NCI-H187 treated with DMSO at 0.1 percent for 48 hours (cell line): ENCODE measurements around the gene EIF4G3.

ENCODE experiments used
- DNase-seq: peaks from one replicate; lab custom pipeline; 2025; lab: John Stamatoyannopoulos, UW

EIF4G3 gene

DNA sequence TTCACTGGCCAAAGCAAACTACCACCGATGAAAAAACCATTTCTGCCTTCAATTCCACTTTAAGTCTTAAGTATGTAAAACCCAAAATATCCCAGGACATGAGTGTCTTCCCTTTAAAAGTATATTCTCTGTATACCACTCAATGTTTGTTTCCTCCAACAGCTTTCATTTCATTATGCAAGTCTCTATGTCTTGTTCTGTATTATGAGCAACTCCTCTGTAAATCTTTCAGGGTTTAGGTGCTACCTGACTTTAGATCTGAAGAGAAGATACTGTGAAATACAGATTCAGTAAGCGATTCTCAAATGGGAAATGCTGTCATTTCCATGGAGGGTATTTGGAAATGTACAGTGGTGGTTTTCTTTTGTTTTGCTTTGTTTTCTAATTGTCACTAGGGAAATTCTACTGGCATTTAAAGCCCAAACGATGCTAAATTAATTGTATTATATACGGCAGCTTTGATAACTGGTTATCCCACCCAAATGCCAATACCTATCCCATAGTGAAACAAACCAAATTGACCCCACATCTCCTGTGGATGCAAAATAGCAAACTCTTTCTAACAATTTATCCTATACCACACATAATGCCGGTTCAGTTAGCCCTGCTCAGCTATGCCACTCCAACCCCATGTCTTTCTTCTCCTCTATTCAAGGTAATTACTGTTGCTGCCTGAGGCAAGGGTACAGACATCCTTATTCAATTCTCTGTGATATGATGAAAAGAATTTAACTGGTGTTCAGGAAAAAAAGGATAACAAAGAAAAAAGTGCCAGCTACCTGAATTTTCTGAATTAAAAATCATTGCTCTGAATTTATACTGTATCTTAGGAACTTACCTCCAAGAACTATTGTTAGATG is 182.8 kb downstream of the EIF4G3 start:
- DNase-seq: no peak

DNA sequence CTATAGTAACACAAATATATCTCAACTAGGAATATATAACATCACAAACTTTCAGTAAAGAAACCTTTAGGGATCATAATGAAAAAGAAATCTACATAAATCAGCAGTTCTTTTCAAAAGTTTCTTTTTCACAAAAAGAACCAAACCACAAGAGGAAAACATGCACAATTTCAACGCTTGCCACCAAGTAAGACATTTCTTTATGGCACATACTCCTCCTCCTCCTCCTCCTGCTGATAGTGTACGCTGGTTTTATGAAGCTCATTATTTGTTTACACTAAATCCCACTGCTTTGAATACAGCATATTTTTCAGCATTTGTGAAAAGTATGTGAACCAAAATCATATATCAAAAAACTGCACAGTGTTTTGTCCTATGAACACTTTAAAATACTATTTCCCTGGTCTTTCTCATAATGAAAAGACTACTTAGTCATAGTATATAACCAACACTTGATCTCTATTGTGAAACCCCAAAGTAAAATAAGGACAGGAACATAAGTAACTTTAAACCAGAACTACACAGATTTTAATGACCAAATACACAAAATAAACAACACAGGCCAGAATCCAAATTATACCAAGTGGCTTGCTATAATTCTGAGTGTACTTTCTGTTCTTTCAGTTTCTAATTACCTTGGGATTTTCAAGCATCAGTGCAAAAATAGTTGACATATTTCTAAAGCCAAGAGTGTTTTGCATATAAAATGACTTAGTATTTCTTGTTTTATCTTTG is 184.2 kb downstream of the EIF4G3 start:
- DNase-seq: no peak

DNA sequence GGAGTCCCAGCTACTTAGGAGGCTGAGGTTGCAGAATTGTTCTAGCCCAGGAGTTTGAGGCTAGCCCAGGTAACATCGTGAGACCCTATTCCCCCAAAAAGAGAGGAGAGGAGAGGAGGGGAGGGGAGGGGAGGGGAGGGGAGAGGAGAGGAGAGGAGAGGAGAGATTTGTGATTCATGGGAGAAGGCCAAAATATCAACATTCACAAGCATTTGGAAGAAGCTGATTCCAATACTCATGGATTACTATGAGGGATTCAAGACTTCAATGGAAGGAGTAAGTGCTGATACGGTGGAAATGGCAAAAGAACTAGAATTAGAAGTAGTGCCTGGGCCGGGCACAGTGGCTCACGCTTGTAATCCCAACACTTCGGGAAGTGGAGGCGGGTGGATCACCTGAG is 187.8 kb downstream of the EIF4G3 start:
- DNase-seq: no peak

DNA sequence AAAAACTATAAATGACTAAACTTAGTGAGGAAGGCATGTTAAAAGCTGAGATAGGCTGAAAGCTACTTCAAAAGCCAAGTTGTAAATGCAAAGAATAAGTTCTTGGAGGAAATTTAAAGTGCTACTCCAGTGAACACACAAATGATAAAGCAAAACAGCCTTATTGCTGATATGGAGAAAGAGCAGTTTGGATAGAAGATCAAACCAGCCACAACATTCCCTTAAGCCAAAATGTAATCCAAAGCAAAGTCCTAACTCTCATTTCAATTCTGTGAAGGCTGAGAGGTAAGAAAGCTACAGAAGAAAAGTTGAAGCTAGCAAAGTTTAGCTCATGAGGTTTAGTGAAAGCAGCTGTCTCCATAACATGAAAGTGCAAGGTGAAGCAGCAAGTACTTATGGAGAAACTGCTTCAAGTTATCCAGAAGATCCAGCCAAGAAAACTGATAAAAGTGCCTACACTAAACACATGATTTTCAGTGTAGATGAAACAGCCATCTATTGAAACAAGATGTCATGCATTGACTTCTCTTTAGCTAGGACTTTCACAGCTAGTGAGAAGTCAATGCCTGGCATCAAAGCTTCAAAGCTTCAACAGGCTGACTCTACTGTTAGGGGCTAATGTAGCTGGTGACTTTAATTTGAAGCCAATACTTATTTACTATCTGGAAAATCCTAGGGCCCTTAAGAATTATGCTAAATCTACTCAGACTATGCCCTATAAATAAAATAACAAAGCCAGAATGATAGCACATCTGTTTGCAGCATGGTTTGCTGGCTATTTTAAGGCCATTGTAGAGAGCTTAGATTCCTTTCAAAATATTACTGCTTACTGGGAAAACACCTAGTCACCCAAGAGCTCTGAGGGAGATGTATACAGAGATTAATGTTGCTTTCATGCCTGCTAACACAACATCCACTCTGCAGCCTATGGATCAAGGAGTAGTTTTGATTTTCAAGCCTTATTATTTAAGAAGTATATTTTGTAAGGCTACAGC is 188.6 kb downstream of the EIF4G3 start:
- no peak for DNase-seq

DNA sequence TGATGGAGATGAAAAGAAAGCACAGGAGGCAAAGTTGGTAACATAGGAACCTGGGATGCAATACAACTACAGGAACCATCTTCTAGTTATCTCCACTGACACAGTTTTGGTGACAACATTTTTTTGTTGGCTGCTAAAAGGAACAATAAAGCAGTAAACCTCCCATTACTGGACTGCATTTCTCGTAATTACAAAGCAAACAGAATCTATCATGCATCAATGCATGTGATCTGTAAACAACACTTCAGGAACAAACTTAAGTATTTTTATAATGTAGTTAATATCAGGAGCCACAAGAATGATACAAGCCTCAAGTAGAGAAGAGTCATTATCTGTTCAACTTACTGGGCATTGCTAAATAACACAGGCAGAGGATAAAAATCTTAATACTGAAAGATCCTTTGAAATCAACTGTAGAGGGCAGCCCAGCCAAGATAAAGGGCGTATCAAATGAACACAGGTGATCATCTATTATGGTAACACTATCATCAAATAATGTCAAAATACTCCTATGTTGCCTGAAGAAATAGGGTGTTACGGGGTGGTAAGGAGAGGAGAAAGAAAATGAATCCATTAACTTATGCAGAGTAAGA is 193.3 kb downstream of the EIF4G3 start:
- no peak for DNase-seq

DNA sequence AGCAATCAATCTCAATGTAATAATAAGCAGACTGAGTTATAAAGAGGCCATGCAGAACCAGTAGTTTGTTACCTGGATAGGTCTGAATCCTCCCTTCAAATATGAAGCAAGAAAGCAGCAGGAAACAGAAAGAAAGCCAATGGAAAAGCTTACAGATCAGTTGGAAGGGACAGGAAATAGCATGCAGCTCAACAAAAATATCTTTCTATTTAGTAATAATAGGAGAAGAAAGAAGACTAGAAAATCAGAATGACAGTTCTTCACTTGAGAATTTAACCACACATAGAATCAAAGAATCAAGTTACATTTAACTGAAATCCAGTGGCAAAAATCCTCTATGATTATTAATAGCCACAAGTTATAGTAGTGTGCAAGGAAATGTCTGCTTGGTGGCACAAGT is 194.4 kb downstream of the EIF4G3 start:
- DNase-seq: no peak

DNA sequence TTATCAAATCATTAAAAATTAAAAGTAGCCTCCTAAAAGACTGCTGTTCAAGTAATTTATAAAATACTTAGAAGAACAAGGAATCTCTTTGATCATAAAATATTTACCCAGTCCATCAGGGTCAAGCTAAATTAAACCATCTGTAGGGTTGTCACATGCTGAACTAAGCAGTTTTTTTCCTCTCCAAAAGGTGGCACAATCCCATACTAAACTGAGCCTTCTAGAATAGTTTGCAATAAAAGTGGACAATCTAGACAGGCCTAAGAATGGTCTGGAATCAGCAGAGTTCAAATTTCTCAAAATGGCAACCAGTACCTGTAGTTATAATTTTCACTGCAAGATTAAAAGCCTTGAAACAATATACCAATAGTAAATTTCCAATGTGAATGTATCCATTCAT is 194.8 kb downstream of the EIF4G3 start:
- DNase-seq: no peak

DNA sequence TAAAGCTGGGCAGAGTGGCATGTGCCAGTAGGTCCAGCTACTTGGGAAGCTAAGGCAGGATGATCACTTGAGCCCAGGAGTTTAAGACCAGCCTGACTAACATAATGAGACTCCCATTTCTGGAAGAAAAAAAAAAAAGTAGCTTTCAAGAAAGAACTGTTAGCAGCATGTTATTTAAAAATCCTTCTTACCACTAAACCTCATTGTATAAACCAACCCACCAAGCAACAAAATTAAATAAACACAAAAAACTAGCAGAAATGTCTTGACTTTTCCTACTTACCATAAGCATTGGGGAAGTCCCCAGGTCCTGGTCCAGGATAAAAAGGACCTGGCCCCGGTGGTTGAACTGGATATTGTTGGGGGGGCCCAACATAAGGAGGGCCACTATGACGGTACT is 196.6 kb downstream of the EIF4G3 start:
- no peak for DNase-seq

DNA sequence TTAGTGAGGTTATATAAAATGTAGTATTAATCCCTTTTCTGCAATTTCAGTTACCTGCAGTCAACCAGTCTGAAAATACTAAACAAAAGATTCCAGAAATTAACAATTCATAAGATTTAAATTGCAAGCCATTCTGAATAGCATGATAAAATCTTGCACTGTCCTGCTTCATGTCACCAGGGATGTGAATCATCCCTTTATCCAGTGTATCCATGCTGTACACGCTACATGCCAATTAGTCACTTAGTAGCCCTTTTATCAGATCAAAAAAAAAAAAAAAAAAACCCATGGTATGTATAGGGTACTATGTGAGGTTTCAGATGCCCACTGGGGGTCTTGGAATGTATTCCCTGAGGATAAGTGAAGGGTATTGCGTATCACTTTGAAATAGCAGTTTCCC is 198.3 kb downstream of the EIF4G3 start:
- DNase-seq: no peak

DNA sequence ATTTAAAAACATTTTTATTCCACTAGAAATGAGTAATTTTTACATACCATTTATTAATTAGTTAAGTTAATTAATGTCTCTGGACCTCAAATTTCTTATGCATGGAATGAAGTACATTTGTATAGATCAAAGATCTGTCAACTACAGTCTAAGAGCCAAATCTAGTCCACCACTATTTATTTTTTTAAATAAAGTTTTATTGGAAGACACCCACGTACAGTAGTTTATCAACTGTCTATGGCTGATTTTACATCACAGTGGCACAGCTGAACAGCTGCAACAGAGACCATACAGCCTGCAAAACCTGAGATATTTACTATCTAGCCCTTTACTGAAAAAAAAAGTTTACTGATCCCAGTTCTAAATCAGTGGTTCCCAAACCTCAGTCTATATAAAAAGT is 201.0 kb downstream of the EIF4G3 start:
- no peak for DNase-seq

DNA sequence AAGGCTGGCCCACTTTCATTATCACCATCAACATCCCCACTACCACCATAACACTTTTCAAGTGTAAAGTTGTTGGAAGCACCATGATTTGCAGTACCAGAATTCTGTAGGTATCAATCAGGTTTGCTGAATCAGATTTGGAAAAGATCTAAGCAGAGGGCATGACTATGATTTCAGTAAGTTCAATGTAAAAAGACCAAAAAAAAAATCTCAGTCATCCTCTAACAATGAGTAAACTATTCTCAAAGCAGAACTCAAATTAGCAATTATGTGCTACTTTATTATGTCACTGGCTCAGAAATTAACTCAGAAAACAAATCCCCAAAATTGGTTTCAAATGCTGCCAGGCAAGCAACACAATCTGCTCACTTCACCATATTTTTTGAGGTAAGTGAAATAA is 201.7 kb downstream of the EIF4G3 start:
- no peak for DNase-seq

DNA sequence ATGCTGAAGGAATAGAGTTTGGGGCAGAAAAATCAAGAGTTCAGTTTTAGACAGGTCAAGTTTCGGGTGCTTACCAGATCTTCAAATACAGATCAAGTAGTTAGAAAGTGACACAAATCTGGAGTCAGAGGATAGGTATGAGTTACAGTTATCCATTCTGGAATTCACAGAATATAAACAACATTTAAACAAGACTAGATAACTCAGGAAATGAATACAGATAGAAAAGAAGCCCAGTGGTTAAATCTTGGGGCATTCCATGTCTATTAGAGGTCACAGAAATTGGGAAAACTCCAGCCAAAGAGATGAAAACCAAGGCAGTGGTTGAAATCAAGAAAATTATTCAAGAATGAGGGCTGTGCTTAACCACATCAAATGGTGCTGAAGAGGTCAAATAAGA is 202.6 kb downstream of the EIF4G3 start:
- DNase-seq: no peak

DNA sequence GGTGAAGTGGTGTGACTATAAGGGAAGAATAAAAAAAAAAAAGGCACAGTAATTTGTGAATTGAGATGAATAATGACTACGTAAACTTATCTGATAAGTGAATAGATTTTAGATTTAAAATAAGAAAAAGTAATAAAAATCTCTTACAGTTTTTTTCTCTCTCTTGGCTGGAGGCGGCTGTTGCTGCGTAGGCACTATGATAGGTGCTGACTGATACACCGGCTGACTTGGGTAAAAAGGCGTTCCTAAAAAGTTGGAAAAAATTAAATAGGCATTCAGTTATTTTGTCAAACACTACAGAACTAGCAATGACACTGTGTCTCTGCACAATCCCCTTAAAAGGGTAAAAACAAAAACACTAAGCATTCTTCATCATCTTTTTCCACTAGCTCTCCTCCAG is 203.8 kb downstream of the EIF4G3 start:
- DNase-seq: no peak

DNA sequence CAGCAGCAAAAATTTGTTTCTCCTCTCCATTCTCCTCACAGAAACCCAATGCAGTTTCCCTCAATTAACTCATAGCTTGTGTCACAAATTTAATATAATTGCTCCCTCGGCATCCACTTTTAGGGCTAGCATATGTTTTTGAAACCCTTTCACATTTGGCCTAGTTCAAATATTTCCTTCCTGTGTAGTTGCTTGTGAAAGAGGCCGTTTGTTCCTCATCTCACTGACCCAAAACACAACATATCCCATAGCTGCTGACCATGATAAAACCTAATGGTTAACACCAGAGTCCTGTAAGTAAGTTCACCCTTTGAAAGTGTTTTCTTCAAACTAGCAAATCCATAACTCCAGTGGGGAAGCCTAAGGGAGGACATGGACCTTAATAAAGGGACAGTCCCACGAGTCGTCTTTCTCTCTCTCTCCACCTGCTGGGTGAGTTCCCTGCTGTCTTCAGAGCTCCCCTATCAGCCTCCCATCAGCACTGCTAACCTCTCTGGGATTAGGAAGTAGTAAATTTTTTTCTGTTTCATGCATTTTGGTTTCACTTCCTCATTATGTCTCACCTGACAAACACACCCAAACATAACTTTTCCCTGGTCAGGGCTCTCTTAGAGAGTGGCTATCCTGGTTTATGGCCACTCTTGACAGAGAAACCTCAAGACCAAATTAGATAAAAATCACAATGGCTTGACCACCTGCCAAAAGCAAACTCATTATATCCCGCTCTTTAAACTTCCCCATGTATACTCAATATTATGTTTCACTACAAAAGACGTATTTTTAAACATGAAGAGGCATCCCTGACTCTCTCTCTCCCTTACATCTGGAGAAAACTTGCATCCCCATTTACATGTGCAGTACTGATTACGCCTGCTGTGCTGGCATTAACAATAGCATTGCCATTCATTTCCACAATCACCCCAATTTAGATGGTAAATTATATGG is 211.9 kb downstream of the EIF4G3 start:
- no peak for DNase-seq

DNA sequence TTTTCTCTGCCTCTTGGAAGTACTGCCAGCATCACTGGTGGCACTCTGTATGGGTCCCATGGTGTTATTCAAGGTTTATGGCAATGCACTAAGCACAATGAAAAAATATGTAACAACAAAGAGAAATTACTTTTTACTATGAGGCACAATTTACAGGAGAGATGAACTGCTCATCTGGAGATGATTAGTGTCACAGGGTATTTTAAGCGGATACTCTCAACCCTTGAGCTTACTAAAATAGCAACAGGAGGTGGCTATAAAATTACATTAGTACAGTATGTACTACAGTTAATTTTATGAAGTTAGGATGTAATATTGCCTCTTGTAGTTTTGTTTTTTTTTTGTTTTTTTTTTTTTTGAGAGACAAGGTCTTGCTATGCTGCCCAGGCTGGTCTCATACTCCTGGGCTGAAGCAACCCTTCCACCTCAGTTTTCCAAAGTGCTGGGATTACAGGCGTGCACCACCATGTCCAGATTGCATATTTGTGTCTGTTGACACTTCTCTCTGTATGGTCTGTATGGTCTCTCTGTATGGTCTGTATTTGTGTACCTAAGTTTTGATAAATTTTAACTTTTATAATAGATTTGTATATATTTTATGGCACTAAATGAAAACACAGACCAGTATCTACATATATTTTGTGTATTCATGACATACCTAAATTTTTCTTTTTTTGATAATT is 214.0 kb downstream of the EIF4G3 start:
- DNase-seq: no peak

DNA sequence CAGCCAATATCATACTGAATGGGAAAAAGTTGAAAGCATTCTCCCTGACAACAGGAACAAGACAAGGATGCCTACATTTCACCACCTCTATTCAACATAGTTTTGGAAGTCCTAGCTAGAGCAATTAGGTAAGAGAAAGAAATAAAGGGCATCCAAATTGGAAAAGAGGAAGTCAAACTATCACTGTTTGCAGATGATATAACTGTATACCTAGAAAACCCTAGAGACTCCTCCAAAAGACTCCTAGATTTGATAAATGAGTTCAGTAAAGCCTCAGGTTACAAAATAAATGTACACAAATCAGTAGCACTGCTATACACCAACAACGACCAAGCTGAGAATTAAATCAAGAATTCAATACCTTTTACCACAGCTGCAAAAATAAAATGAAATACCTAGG is 218.3 kb downstream of the EIF4G3 start:
- no peak for DNase-seq

DNA sequence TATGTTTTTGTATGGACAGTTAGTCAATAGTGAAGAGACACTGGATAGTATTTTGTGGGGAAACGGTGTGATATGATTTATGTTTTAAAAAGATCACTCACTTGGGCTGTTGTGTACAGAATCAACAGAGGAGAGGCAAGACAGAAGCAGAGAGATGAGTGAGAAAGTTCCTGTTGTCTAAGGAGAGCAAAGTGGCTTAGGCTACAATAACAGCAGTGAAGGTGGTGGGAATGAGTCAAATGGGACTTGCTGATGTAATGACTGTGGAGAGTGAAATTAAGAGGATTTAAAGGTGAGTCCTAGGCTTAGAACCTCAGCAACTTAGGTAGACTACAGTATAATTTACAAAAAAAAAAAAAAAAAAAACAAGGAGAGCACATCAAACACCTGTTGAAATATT is 220.4 kb downstream of the EIF4G3 start:
- no peak for DNase-seq

DNA sequence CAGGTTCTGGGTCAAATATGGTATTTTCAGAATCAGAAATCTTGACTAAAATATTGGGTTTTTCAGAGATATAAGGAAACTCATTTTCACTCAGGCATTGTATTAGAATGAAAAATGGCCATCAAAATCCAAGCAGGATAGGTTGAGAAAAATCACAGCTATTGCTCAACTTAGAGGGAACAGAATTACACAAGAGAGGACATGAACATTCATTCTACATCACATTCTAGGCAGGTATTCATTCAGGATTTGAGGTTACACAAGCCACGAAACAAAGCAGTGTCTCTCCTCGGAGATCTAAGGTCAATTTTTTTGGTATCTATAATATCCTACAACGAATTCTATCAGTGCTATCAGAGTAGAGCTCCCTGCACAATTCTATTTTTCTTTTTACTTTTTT is 226.0 kb downstream of the EIF4G3 start:
- DNase-seq: no peak

DNA sequence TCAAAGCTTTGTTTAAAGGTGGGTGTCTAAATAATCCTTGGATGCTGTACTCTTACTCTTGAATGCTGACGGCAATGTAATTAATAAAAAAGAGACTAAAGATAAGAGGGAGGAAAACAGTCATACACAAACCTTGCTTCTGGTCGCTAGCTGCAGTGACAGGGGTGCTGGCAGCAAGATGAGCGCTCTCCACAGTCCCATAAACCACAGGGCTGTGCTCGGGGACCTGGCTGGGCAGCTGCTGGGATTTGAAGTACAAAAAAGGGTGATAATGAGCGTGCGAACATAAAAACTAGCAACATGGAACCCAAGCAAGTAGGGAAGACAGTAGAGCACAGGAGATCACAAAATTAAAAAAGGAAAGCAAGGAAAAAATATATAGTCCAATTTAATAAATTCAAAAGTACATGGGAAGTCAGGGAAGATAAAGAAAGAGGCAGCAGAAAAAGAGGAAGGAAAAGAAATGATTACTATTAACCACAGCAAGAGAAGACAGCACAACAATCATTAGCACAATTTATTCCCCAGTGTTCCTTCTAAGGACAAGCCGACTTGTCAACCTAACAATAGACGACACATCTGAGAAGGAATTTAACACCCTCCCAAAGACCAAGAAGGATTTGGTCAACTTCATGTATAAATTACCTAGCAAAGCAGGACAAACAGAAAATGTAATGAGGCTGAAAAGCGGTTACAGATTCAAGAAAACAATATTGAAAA is 226.7 kb downstream of the EIF4G3 start:
- DNase-seq: no peak

DNA sequence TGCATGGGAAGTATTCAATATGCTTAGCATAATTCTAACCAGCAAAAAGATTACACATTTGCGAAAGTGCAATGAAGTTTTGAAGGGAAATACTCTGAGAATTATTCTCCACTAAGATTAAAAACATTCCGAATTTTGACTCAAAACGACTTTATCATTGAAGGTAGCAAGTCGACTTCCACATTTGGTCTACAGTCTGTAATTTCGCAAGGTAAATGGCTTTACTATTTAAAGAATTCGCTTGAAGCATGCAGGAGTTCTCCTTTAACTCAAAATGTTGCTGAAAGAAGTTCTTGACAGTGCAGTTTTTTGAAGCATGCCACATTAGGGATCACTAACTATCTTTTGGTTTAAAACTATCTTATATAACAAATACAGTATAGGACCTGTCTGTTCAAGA is 228.6 kb downstream of the EIF4G3 start:
- DNase-seq: no peak
